Neuron (in vitro differentiated cells): ENCODE data around the gene STUM.
"Not testable (repeated sequence)": the region's sequence is repeated elsewhere in the genome, so short reads cannot be mapped to it uniquely, and the experiment has no call there.

ENCODE experiments used
- H2AFZ ChIP-seq: one replicate; pipeline ENCODE4 v1.6.1; 2013; ENCODE audit warnings: low read depth, mild to moderate bottlenecking, inconsistent platforms, low read length, moderate library complexity
- H3K27me3 ChIP-seq: one replicate; pipeline ENCODE4 v1.6.1; 2013; ENCODE audit warnings: low read length; ENCODE audit not compliant: insufficient read depth
- H3K36me3 ChIP-seq: one replicate; pipeline ENCODE4 v1.6.1; 2013; ENCODE audit warnings: low read length; ENCODE audit not compliant: insufficient read depth
- H3K4me1 ChIP-seq: one replicate; pipeline ENCODE4 v1.6.1; 2013; ENCODE audit warnings: low read length; ENCODE audit not compliant: insufficient read depth
- H3K4me3 ChIP-seq: 2 replicates; pipeline ENCODE4 v1.5.1; 2013; ENCODE audit warnings: mild to moderate bottlenecking, low read length, moderate library complexity
- H3K9me3 ChIP-seq: one replicate; pipeline ENCODE4 v1.6.1; 2013; ENCODE audit warnings: low read length

STUM gene

DNA sequence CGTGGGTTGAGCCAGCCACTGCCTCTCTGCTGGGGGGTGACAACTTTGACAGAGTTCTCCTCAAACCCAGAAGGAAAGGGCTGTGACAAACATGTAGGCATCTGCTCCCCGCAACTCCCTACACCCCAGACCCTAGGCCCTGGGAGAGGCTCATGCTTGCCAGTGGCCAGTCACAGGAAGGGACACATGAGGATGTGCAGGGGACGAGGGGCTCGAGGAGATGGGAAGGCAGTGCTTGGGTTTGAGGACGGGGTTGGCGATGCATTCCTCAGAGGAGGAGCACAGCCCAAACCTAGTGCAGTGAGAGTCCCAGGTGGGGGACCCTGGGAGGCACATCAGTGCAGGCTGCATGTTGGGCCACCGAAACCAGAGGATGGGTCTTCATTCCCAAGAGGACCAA is 62.1 kb downstream of the STUM start:
- no peaks in the 10 kb centered on the region for H3K9me3 ChIP-seq
- H3K27me3 ChIP-seq: peaks cover 28% of the 10 kb centered on the region
- H2AFZ ChIP-seq: no peak overlapping the region
- H3K4me3 ChIP-seq: no peak overlapping the region
- no peaks in the 10 kb centered on the region for H3K36me3 ChIP-seq
- H3K4me1 ChIP-seq: no peaks in the 10 kb centered on the region

DNA sequence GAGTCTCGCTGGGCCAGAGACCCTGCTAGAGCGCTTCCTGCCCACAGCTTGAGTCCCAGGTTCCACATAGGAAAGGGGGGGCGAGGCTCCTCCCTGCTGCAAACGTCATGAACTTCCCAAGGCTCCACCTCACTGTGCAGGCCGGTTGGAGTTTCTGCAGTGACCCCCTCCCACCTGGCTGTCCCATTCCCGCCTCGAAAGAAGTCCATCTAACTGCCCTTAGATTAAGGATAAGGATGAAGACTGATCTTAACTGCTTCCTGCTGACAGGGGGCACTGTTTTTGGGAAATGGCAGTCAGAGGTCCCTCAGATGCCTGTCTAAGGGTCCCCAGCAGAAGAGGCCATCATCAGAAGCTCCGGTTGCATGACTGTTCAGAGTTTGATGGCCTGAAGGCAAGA is 62.7 kb downstream of the STUM start:
- Histone ChIP-seq H3K36me3 (no peaks in the 10 kb centered on the region), H3K9me3 (no peaks in the 10 kb centered on the region), H3K4me1 (no peaks in the 10 kb centered on the region), H3K27me3 (peaks cover 23% of the 10 kb centered on the region), H2AFZ (no peak overlapping the region), H3K4me3 (no peak overlapping the region)

DNA sequence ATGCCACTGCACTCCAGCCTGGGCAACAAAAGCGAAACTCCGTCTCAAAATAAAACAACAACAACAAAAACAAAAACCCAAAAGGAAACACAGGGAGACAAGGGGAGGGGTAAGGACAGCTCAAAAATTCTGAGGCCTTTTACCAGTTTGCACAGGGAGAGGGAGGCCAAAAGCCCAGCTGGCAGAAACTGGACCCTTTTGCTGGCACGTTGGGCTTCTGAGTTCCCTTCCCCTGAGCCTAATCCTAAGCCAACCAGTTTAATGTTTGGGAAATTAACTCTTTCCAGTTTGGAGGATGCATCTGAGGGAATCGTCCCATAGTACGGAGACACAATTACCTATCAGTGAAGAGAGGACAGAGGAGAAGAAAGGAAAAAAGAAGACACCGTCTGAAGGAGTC is 63.4 kb downstream of the STUM start:
- not testable (repeated sequence) for H3K4me3 ChIP-seq, H2AFZ ChIP-seq, H3K4me1 ChIP-seq, H3K36me3 ChIP-seq, H3K9me3 ChIP-seq
- peaks cover 16% of the 10 kb centered on the region for H3K27me3 ChIP-seq

DNA sequence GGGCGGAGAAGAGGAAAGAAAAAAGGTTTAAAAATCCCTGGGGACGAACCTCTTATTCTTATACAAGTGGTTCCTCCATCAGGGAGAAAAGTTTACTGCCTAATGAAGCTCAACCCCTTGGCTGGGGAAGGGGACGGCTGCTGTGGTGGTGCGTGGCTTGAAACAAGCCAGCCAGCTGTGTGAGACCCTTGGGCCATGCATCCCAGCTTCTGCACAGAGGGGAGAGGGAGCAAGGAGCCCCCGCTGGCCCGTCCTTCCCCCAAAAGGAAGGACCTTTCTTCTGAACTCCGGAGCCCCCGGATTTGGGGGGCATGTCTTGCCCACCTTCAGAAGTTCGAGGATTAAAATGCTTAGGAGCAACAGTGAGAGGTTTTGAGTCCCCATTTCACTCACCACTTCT is 67.3 kb downstream of the STUM start:
- no peak overlapping the region for H2AFZ ChIP-seq
- H3K27me3 ChIP-seq: no peaks in the 10 kb centered on the region

DNA sequence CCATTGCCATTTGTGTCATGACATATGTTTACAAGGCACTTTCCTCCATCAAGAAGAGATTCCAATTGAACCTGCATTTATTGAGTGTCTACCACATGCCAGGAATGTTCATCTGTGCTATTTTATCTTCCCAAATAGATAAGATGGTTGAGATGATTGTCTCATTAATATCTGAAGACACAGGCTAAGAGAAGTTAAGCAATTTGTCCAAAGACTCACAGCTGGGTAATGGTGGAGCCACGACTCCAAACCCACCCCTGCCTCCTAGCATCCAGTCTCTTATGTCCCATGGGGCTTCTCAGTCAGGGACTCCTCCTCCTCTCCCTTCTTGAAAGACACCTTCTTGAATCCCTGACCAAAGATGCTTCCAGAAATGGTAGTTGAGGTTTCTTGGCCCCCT is 68.1 kb downstream of the STUM start:
- H3K9me3 ChIP-seq: peaks cover 2% of the 10 kb centered on the region
- no peaks in the 10 kb centered on the region for H3K27me3 ChIP-seq
- H3K36me3 ChIP-seq: no peaks in the 10 kb centered on the region
- no peak overlapping the region for H2AFZ ChIP-seq
- H3K4me1 ChIP-seq: no peaks in the 10 kb centered on the region
- no peak overlapping the region for H3K4me3 ChIP-seq

More for the DNA sequence above, 67.3 kb downstream of the STUM start:
- H3K4me3 ChIP-seq: no peak overlapping the region
- peaks cover 2% of the 10 kb centered on the region for H3K9me3 ChIP-seq
- H3K4me1 ChIP-seq: no peaks in the 10 kb centered on the region
- H3K36me3 ChIP-seq: no peaks in the 10 kb centered on the region

DNA sequence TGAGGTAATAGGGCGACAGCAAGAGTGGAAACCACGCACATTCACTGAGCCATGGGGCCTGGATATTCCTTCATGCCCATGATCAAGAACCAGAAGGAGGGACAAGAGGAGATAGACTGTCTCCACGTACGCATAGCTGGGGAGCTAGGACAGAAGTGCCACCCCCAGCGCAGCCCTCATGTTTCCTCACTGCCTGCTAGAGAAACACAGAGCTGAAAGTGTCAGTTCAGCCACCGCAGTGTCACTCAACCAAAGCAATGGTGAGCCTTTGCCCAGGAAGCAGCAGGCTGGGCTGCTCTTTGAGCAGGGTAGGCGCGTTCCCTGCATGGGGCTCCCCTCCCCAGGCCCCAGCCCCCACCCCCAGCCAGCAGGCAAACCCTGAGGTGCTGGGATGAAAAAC is 68.5 kb downstream of the STUM start:
- H3K4me3 ChIP-seq: no peak overlapping the region
- no peaks in the 10 kb centered on the region for H3K4me1 ChIP-seq
- no peaks in the 10 kb centered on the region for H3K36me3 ChIP-seq
- no peaks in the 10 kb centered on the region for H3K27me3 ChIP-seq
- no peak overlapping the region for H2AFZ ChIP-seq
- peaks cover 2% of the 10 kb centered on the region for H3K9me3 ChIP-seq

DNA sequence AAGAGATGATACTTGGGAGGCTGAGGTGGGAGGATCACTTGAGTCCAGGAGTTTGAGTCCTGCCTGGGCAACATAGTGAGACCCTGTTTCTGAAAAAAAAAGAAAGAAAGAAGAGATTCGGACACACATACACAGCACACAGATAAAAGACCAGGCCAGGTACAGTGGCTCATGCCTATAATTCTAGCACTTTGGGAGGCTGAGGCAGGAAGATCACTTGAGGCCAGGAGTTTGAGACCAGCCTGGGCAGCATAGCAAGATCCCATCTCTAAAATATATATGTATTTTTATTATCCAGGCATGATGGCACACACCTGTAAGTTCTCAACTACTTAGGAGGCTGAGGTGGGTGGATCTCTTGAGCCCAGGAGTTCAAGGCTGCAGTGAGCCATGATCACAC is 69.2 kb downstream of the STUM start:
- H3K27me3 ChIP-seq, H3K36me3 ChIP-seq, H3K9me3 ChIP-seq, H2AFZ ChIP-seq, H3K4me1 ChIP-seq, H3K4me3 ChIP-seq: not testable (repeated sequence)

DNA sequence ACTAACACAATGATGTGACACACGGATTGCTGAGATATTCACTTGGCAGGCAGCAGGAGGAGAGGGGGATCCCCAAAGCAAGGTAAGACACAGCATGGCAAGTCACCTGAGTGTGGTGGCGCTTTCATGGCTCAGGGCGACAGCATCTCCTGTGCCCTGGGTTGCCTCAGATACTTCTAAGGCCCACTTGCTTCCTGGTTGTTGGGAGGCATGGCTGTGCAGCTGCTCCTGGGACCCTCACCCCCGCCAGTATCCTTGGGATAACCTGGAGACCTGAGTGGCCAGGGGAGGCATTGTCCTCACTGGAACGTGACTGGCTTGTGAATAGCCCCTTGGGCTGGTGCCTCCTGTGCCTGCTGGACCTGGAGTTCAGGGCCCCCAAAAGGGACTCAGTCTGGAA is 69.8 kb downstream of the STUM start:
- no peaks in the 10 kb centered on the region for H3K4me1 ChIP-seq
- H3K27me3 ChIP-seq: no peaks in the 10 kb centered on the region
- no peak overlapping the region for H2AFZ ChIP-seq
- H3K4me3 ChIP-seq: no peak overlapping the region
- peaks cover 2% of the 10 kb centered on the region for H3K9me3 ChIP-seq
- H3K36me3 ChIP-seq: no peaks in the 10 kb centered on the region

DNA sequence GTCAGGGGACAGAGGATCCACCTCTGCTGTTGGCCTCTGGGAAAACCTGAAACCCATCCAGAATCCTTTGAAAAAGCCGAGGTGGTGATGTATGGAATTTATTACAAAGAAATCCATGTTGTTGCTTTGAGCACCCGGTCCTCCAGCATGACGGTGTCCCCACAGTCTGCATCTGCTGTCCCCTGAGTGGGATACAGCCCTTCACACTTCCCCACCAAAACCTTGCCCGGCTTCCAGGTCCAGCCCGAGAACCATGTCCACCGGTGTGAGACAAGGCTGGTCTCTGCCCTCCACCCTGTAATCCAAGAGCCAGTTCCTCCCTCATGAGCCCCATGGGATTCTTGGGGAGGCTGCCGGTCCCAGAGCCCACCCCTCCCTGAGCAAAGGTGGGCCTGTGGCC is 70.5 kb downstream of the STUM start:
- no peaks in the 10 kb centered on the region for H3K4me1 ChIP-seq
- H3K9me3 ChIP-seq: peaks cover 2% of the 10 kb centered on the region
- H3K36me3 ChIP-seq: no peaks in the 10 kb centered on the region
- H3K27me3 ChIP-seq: no peaks in the 10 kb centered on the region
- H3K4me3 ChIP-seq: no peak overlapping the region
- no peak overlapping the region for H2AFZ ChIP-seq

DNA sequence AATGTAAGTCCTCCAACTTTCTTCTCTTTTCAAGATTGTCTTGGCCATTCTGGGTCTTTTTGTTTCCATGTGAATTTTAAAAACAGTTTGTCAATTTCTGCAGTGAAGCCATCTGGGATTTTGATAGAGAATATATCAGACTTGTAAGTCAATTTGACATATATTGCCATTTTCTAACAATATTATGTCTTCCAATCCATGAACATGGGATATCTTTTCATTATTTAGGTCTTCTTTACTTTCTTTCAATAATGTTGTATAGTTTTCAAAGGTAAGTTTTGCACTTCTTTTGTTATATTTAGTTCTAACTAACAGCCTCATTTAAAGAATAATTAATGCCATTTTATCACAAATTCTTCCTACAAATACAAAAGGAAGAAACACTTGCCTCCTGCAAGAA is 73.4 kb downstream of the STUM start:
- H3K4me3 ChIP-seq: no peak overlapping the region
- no peaks in the 10 kb centered on the region for H3K27me3 ChIP-seq
- no peaks in the 10 kb centered on the region for H3K4me1 ChIP-seq
- no peak overlapping the region for H2AFZ ChIP-seq
- no peaks in the 10 kb centered on the region for H3K36me3 ChIP-seq
- peaks cover 3% of the 10 kb centered on the region for H3K9me3 ChIP-seq

DNA sequence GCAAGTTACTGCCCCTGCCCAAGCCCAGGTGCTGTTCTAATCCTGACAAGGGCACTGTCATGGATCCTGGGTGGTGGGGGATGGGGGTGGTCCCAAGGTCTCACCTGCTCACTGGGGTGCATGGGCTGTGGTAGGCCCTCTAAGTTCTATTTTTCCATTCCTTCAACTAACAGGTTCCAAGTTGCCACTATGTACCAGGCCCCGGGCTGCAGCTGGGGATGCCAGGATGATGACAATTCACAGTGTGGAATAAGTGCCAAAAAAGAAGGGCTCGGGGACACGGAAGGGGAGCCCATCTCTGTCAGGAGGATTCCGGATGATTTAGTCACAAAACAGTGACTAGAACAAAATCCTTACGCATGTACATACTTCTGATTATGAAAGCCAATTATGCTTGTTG is 76.0 kb downstream of the STUM start:
- H3K4me3 ChIP-seq: no peak overlapping the region
- no peak overlapping the region for H2AFZ ChIP-seq
- no peaks in the 10 kb centered on the region for H3K4me1 ChIP-seq
- no peaks in the 10 kb centered on the region for H3K36me3 ChIP-seq
- peaks cover 3% of the 10 kb centered on the region for H3K9me3 ChIP-seq
- no peaks in the 10 kb centered on the region for H3K27me3 ChIP-seq

DNA sequence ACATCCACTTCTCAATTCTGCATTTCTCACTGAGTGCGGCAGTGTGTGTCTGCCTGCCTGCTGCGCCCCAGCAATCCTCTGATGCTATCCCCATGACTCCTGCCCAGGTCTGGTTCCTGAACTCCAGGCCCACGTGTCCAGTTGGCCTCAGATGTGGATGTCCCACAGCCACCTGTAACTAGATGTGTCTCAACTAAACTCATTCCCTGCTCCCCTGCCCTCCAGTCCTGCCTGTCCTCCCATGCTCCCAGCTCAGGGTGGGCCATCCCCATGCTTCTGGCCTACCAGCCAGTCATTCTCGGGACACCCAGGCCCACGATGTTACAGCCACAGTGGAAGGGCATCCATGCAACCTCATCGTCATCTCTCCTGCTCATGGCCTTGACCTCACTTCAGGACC is 76.8 kb downstream of the STUM start:
- Histone ChIP-seq H3K4me1 (no peaks in the 10 kb centered on the region), H3K9me3 (peaks cover 3% of the 10 kb centered on the region), H2AFZ (no peak overlapping the region), H3K4me3 (no peak overlapping the region), H3K27me3 (no peaks in the 10 kb centered on the region), H3K36me3 (no peaks in the 10 kb centered on the region)

DNA sequence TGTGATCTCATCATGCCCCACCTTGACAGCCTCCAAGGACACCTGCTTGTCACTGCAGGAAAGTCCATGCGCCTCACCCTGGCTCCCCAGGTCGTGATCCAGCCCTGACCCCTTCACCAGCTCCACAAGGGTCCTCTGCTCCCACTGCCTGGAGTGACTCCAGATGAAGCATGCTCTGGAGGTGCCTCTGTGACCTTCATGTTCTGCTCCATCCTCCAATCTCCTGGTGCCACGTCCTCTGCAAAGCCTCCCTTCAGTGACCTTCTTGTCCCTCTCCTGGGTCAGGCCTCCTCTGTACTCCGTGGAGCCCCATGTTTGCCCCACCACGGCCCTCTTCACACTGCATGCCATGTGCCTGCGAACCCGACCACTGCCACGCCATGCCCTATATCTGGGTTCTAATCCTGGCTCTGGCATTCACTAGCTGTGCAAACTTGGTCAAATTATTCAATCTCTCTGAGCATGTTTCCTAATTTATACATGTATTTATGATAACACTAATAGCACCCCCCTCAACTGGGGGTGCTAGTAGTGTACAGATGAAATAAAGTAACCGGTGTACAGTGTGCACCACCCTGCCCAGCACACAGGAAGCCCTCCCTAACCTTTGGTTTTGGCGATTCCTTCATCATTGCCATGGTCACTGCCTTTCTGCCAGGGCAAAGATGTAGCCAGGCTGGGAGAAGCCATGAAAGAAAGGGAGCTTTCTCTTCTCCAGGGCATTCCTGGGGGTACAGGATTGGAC is 77.4 kb downstream of the STUM start:
- Histone ChIP-seq H3K4me3 (no peak overlapping the region), H3K27me3 (no peaks in the 10 kb centered on the region), H3K9me3 (peaks cover 3% of the 10 kb centered on the region), H3K4me1 (no peaks in the 10 kb centered on the region), H3K36me3 (no peaks in the 10 kb centered on the region), H2AFZ (no peak overlapping the region)

DNA sequence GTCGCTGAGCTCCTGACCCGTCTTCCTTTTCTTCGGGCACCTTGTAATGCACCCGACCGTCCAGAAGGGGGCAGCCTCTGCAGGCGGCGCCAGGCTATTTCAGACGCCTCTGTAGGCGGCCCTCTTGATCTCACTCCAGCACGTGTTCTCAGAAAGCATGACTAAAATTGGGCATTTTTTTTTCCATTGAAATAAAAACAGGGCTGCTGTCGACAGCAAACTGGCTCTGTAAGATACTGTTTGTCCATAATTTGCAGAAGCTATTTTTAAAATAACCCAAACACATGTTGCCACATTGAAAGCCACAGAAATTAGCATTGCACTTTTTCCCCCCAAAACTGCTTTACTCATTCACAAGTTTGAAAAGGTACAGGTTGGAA is 78.0 kb downstream of the STUM start:
- H3K4me1 ChIP-seq: no peaks in the 10 kb centered on the region
- peaks cover 3% of the 10 kb centered on the region for H3K9me3 ChIP-seq
- no peak overlapping the region for H3K4me3 ChIP-seq
- H2AFZ ChIP-seq: no peak overlapping the region
- H3K36me3 ChIP-seq: no peaks in the 10 kb centered on the region
- H3K27me3 ChIP-seq: no peaks in the 10 kb centered on the region
